Spinal cord (tissue), 10 donors: ENCODE data around the gene ZFYVE28. TPM values are rescaled to one million over a fixed set of nuclear protein-coding genes. Genes with fewer than 3 reads are reported as not detected.

Experiments used
- DNase-seq, 6 donors: peaks; one replicate each; pipeline versions ENCODE4 v3.0.0 to v3.0.0-alpha.2; 2013 to 2015; ENCODE audit warnings: low spot score in 6 of 6, low read depth in 4 of 6
- H3K27ac ChIP-seq: one replicate; pipeline ENCODE4 v1.5.1; 2013; ENCODE audit warnings: low read depth, low read length, control low read depth
- H3K27me3 ChIP-seq: one replicate; pipeline ENCODE4 v1.6.1; 2013; ENCODE audit warnings: low read length; ENCODE audit not compliant: control insufficient read depth, insufficient read depth
- H3K36me3 ChIP-seq: one replicate; pipeline ENCODE4 v1.6.1; 2013; ENCODE audit warnings: low read length; ENCODE audit not compliant: control insufficient read depth, insufficient read depth
- H3K4me1 ChIP-seq: one replicate; pipeline ENCODE4 v1.6.1; 2013; ENCODE audit warnings: low read length; ENCODE audit not compliant: control insufficient read depth, insufficient read depth
- H3K4me3 ChIP-seq: one replicate; pipeline ENCODE4 v1.5.1; 2013; ENCODE audit warnings: low read depth, low read length, control low read depth
- H3K9me3 ChIP-seq: one replicate; pipeline ENCODE4 v1.6.1; 2013; ENCODE audit warnings: low read length; ENCODE audit not compliant: control insufficient read depth, insufficient read depth
- WGBS: methylation state at CpG from one replicate; pipeline ENCODE4 v1.1.5; 2013; ENCODE audit warnings: missing lambda C conversion rate; ENCODE audit not compliant: insufficient coverage; 5-methylcytosine and 5-hydroxymethylcytosine counted together
- polyA plus RNA-seq, 2 donors: library from polyadenylated mRNA; unstranded; fragments of 120-200 nt; gene quantifications; one replicate each; pipeline ENCODE4 v1.2.1, GENCODE V29; 2013; ENCODE audit not compliant: insufficient read length in 2 of 2
- total RNA-seq, 2 donors: library from RNA; depleted of rRNA in 1 of 2; stranded (reverse); fragments of 120-200 nt in 1 of 2; fragments of >200 nt in 1 of 2; gene quantifications; one replicate each; pipeline versions ENCODE4 v1.2.3 to v1.2.4, GENCODE V29; 2013 to 2014
- donor health status: healthy.

The ZFYVE28 gene
- total and polyA plus RNA-seq, 4 donors = 7.9 to 13.9 (median 9.8) TPM

GRCh38 chr4:2331043-2331420 is 87.4 kb downstream of the ZFYVE28 start:
- H3K27me3 ChIP-seq = no peaks in the 10 kb centered on the region
- 73% methylated on average over 11 of the region's 11 CpGs for WGBS
- no peak for DNase-seq
- H3K27ac ChIP-seq = no peak overlapping the region
- peaks cover 24% of the 10 kb centered on the region for H3K36me3 ChIP-seq
- H3K4me3 ChIP-seq = no peak overlapping the region
- H3K4me1 ChIP-seq = no peaks in the 10 kb centered on the region
- H3K9me3 ChIP-seq = peaks cover 7% of the 10 kb centered on the region

GRCh38 chr4:2330091-2331042 is 88.1 kb downstream of the ZFYVE28 start:
- peaks cover 19% of the 10 kb centered on the region for H3K36me3 ChIP-seq
- DNase-seq = no peak
- H3K4me3 ChIP-seq = no peak overlapping the region
- WGBS = 69% methylated on average over 19 of the region's 19 CpGs
- H3K27ac ChIP-seq = no peak overlapping the region
- no peaks in the 10 kb centered on the region for H3K27me3 ChIP-seq
- H3K9me3 ChIP-seq = peaks cover 8% of the 10 kb centered on the region
- H3K4me1 ChIP-seq = no peaks in the 10 kb centered on the region

- DNase-seq = no peak
- Histone ChIP-seq H3K36me3 (peaks cover 8% of the 10 kb centered on the region), H3K4me3 (no peak overlapping the region), H3K9me3 (peaks cover 8% of the 10 kb centered on the region), H3K4me1 (no peaks in the 10 kb centered on the region), H3K27me3 (no peaks in the 10 kb centered on the region), H3K27ac (no peak overlapping the region)
These were observed 90.9 kb downstream of the ZFYVE28 start for GRCh38 chr4:2327579-2327978.

GRCh38 chr4:2324891-2325290 is 93.6 kb downstream of the ZFYVE28 start:
- Histone ChIP-seq H3K4me1 (no peaks in the 10 kb centered on the region), H3K27ac (no peak overlapping the region), H3K9me3 (peaks cover 8% of the 10 kb centered on the region), H3K27me3 (no peaks in the 10 kb centered on the region), H3K36me3 (peaks cover 11% of the 10 kb centered on the region), H3K4me3 (no peak overlapping the region)
- WGBS = no CpG with 5 or more reads among the region's 1 CpG
- peak in 1 of 6 donors; percentile 7 for DNase-seq

- H3K27ac ChIP-seq = no peak overlapping the region
- WGBS = 73% methylated on average over 2 of the region's 13 CpGs
- no peaks in the 10 kb centered on the region for H3K27me3 ChIP-seq
- H3K4me1 ChIP-seq = no peaks in the 10 kb centered on the region
- DNase-seq = peak in 1 of 6 donors; percentile 78
- no peak overlapping the region for H3K4me3 ChIP-seq
- H3K36me3 ChIP-seq = peaks cover 20% of the 10 kb centered on the region
- peaks cover 5% of the 10 kb centered on the region for H3K9me3 ChIP-seq
These were observed 95.6 kb downstream of the ZFYVE28 start for GRCh38 chr4:2322841-2323240.

- peaks cover 20% of the 10 kb centered on the region for H3K36me3 ChIP-seq
- 89% methylated on average over 6 of the region's 10 CpGs for WGBS
- H3K4me1 ChIP-seq = no peaks in the 10 kb centered on the region
- H3K27me3 ChIP-seq = no peaks in the 10 kb centered on the region
- DNase-seq = no peak
- no peak overlapping the region for H3K4me3 ChIP-seq
- H3K27ac ChIP-seq = no peak overlapping the region
- peaks cover 3% of the 10 kb centered on the region for H3K9me3 ChIP-seq
These were observed 96.2 kb downstream of the ZFYVE28 start for GRCh38 chr4:2322227-2322626.

- H3K27ac ChIP-seq = no peak overlapping the region
- H3K9me3 ChIP-seq = peaks cover 3% of the 10 kb centered on the region
- H3K4me3 ChIP-seq = no peak overlapping the region
- no peaks in the 10 kb centered on the region for H3K27me3 ChIP-seq
- 65% methylated on average over 19 of the region's 22 CpGs for WGBS
- DNase-seq = no peak
- peaks cover 20% of the 10 kb centered on the region for H3K36me3 ChIP-seq
- H3K4me1 ChIP-seq = no peaks in the 10 kb centered on the region
These were observed 96.9 kb downstream of the ZFYVE28 start for GRCh38 chr4:2321279-2322196.

- no peak overlapping the region for H3K27ac ChIP-seq
- peaks cover 20% of the 10 kb centered on the region for H3K36me3 ChIP-seq
- H3K4me3 ChIP-seq = no peak overlapping the region
- DNase-seq = no peak
- no peaks in the 10 kb centered on the region for H3K4me1 ChIP-seq
- no peaks in the 10 kb centered on the region for H3K27me3 ChIP-seq
- H3K9me3 ChIP-seq = no peaks in the 10 kb centered on the region
- 87% methylated on average over 10 of the region's 11 CpGs for WGBS
These were observed 97.7 kb downstream of the ZFYVE28 start for GRCh38 chr4:2320746-2321145.

GRCh38 chr4:2320152-2320551 is 98.3 kb downstream of the ZFYVE28 start:
- WGBS = 81% methylated on average over 10 of the region's 18 CpGs
- DNase-seq = no peak
- no peaks in the 10 kb centered on the region for H3K4me1 ChIP-seq

More at GRCh38 chr4:2320152-2320551, 98.3 kb downstream of the ZFYVE28 start:
- Histone ChIP-seq H3K27ac (no peak overlapping the region), H3K4me3 (no peak overlapping the region), H3K27me3 (no peaks in the 10 kb centered on the region), H3K9me3 (no peaks in the 10 kb centered on the region), H3K36me3 (peaks cover 20% of the 10 kb centered on the region)
